Kidney epithelial cell (primary cell): ENCODE measurements around the gene CBFA2T3. TPM values are rescaled to one million over a fixed set of nuclear protein-coding genes. Genes with fewer than 3 reads are reported as not detected.

ENCODE experiments used
- DNase-seq: peaks from one replicate; pipeline ENCODE4 v3.0.0-alpha.2; 2010; ENCODE audit warnings: low read depth
- H3K27me3 ChIP-seq: 2 replicates; pipeline ENCODE4 v1.6.0; 2011; ENCODE audit warnings: low read length; ENCODE audit not compliant: control insufficient read depth, insufficient read depth
- H3K36me3 ChIP-seq: 2 replicates; pipeline ENCODE4 v1.5.1; 2011; ENCODE audit warnings: low read length; ENCODE audit not compliant: control insufficient read depth, insufficient read depth
- H3K4me3 ChIP-seq: 2 replicates; pipeline ENCODE4 v1.5.1; 2011; ENCODE audit warnings: low read depth, mild to moderate bottlenecking, control low read depth, low read length
- total RNA-seq: library from RNA; depleted of rRNA; stranded (reverse); fragments of >200 nt; gene quantifications from 2 replicates; pipeline ENCODE4 v1.2.3, GENCODE V29; 2015
- TF ChIP-seq, protein P1 (sequence below): IDR thresholded peaks from 2 replicates; pipeline ENCODE4 v1.5.1; 2011; ENCODE audit warnings: mild to moderate bottlenecking, moderate library complexity, low read length, control low read depth, inconsistent platforms; ENCODE audit not compliant: insufficient read depth, poor library complexity, severe bottlenecking

The CBFA2T3 gene
- total RNA-seq, 1 donor from 2014 or later: 0.63 TPM

GRCh38 chr16:88940862-88941817 lies 35.9 kb downstream of the CBFA2T3 start:
- Histone ChIP-seq H3K27me3 (peaks cover 77% of the 10 kb centered on the region), H3K4me3 (no peak overlapping the region), H3K36me3 (no peaks in the 10 kb centered on the region)
- no peak for DNase-seq
- TF ChIP-seq, protein P1, sequence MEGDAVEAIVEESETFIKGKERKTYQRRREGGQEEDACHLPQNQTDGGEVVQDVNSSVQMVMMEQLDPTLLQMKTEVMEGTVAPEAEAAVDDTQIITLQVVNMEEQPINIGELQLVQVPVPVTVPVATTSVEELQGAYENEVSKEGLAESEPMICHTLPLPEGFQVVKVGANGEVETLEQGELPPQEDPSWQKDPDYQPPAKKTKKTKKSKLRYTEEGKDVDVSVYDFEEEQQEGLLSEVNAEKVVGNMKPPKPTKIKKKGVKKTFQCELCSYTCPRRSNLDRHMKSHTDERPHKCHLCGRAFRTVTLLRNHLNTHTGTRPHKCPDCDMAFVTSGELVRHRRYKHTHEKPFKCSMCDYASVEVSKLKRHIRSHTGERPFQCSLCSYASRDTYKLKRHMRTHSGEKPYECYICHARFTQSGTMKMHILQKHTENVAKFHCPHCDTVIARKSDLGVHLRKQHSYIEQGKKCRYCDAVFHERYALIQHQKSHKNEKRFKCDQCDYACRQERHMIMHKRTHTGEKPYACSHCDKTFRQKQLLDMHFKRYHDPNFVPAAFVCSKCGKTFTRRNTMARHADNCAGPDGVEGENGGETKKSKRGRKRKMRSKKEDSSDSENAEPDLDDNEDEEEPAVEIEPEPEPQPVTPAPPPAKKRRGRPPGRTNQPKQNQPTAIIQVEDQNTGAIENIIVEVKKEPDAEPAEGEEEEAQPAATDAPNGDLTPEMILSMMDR: no peak

- Histone ChIP-seq H3K27me3 (peaks cover 83% of the 10 kb centered on the region), H3K36me3 (no peaks in the 10 kb centered on the region), H3K4me3 (no peak overlapping the region)
- TF ChIP-seq, protein P1: no peak
- DNase-seq: no peak
These were observed 36.8 kb downstream of the CBFA2T3 start for GRCh38 chr16:88939972-88940861.

GRCh38 chr16:88939245-88939971 lies 37.6 kb downstream of the CBFA2T3 start:
- Histone ChIP-seq H3K4me3 (no peak overlapping the region), H3K27me3 (peaks cover 78% of the 10 kb centered on the region), H3K36me3 (no peaks in the 10 kb centered on the region)
- TF ChIP-seq, protein P1: no peak
- DNase-seq: no peak

DNA sequence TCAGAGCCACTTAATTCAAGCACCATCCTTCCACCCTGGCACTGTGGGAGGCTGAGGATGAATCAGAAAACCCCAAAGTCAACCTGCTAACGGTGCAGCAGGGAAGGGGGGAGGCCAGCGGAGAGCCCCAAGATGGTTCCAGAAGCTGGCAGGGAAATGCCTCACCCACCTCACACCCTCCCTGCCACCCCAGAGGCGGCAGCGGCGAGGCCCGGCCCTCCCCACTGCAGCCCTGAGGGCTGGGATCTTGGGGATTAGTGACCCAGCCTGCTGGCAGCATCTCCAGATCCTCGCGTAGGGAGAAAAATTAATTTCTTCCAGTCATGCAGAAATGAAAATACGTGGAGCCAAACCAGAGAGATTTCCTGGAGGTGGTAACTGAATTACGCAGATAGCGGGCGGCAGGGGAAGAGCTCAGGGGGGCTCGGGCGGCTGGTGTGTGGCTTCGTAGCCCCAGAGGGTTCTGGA lies 38.2 kb downstream of the CBFA2T3 start:
- TF ChIP-seq, protein P1: no peak
- Histone ChIP-seq H3K36me3 (no peaks in the 10 kb centered on the region), H3K4me3 (no peak overlapping the region), H3K27me3 (peaks cover 76% of the 10 kb centered on the region)
- no peak for DNase-seq

DNA sequence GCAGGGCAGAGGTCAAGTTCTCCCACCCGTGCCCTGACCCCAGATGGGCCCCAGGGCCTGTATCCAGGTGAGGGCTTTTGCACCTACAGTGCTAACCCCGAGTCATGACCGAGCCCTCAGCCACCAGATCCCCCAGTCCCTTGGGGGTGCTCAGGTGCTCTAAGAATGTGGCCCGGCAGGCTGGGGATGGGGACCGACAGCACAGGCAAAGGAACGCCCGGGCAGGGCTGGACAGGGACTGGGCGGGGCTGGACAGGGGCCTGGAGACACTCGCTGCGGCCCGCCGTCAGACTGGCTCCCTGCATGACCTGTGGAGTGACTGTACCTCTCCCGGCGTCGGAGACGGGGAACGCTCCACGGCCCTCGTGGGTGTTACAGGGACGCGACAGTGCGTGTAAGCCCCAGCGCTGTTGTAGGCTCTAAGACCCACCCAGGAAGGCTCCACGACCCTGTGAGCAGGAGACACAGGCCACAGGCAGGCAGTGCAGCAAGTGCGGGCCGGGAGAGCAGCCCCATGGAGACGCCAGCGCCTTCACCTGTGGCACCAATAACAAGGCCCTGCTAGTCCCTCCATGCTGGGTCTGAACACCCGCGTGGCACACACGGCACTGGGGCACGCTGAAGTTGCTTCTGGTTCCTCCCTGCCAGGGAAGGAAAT lies 38.8 kb downstream of the CBFA2T3 start:
- peaks cover 71% of the 10 kb centered on the region for H3K27me3 ChIP-seq

More for the DNA sequence above, 38.8 kb downstream of the CBFA2T3 start:
- TF ChIP-seq, protein P1: no peak
- no peaks in the 10 kb centered on the region for H3K36me3 ChIP-seq
- H3K4me3 ChIP-seq: no peak overlapping the region
- no peak for DNase-seq
